T-cell (primary cell): ENCODE results near the gene SELP. TPM values are rescaled to one million over a fixed set of nuclear protein-coding genes. Genes with fewer than 3 reads are reported as not detected.

Experiments
- ATAC-seq, 4 experiments: fragments of 200-7000 bp in 3 of 4; fragments of 150-1000 bp in 1 of 4; cut with Tn5 transposase; replicated peaks in 1 of 4; 1 replicate in 3 of 4; 2 replicates in 1 of 4; pipeline ENCODE4 v1.10.0; 2021; ENCODE audit warnings: moderate library complexity in 3 of 4, mild to moderate bottlenecking in 2 of 4, moderate number of reproducible peaks in 1 of 4
- CTCF ChIA-PET, 2 donors: fragments of 300-600 bp; sonication (Branson Sonifier 250); formaldehyde crosslinking; loops; one replicate each; lab custom pipeline; 2022; ENCODE audit warnings: antibody characterized with exemption in 2 of 2; lab: Charles Lee
- POLR2A ChIA-PET, 2 donors: fragments of 300-600 bp; sonication (Branson Sonifier 250); formaldehyde crosslinking; loops; one replicate each; lab custom pipeline; 2022; ENCODE audit warnings: antibody characterized with exemption in 2 of 2; lab: Charles Lee
- DNase-seq, 35 experiments: peaks; one replicate each; pipeline versions ENCODE4 v3.0.0 to v3.0.0-alpha.2; 2013 to 2023
- H3K27ac ChIP-seq: one replicate; pipeline ENCODE4 v1.5.1; 2013; ENCODE audit warnings: low read length
- H3K27me3 ChIP-seq, 2 experiments: replicated peaks in 1 of 2; 1 replicate in 1 of 2; 2 replicates in 1 of 2; pipeline versions ENCODE4 v1.6.1 to v1.7.0; 2013; ENCODE audit warnings: low read length in 1 of 2, mixed read lengths in 1 of 2; ENCODE audit not compliant: control insufficient read depth in 2 of 2, insufficient read depth in 2 of 2; ENCODE audit errors: extremely low read depth in 1 of 2
- H3K36me3 ChIP-seq, 2 donors: 1 replicate in 1 of 2; 2 replicates in 1 of 2; pipeline versions ENCODE4 v1.6.1 to v1.7.0; 2013; ENCODE audit warnings: low read length in 1 of 2; ENCODE audit not compliant: control insufficient read depth in 2 of 2, insufficient read depth in 1 of 2; ENCODE audit errors: extremely low read depth in 1 of 2
- H3K4me1 ChIP-seq, 2 experiments: 1 replicate in 1 of 2; 2 replicates in 1 of 2; pipeline versions ENCODE4 v1.6.1 to v1.7.0; 2013; ENCODE audit warnings: low read length in 2 of 2, mixed read lengths in 1 of 2; ENCODE audit not compliant: insufficient read depth in 2 of 2, control insufficient read depth in 1 of 2; ENCODE audit errors: extremely low read depth in 1 of 2
- H3K4me3 ChIP-seq, 2 donors: 1 replicate in 1 of 2; 2 replicates in 1 of 2; pipeline versions ENCODE4 v1.5.1 to v1.7.0; 2013; ENCODE audit warnings: mild to moderate bottlenecking in 2 of 2, low read length in 1 of 2, moderate library complexity in 1 of 2; ENCODE audit not compliant: control insufficient read depth in 1 of 2; ENCODE audit errors: extremely low read depth in 1 of 2
- H3K9me3 ChIP-seq: 2 replicates; pipeline ENCODE4 v1.7.0; 2013
- H3K27ac Mint-ChIP-seq, 2 donors: one replicate each; pipeline ENCODE4 v1.8.0; 2020 to 2021; ENCODE audit warnings: mild to moderate bottlenecking in 2 of 2, mixed read lengths in 2 of 2
- H3K27me3 Mint-ChIP-seq, 2 donors: one replicate each; pipeline ENCODE4 v1.8.0; 2021 to 2022; ENCODE audit warnings: mixed read lengths in 2 of 2
- H3K36me3 Mint-ChIP-seq: one replicate; pipeline ENCODE4 v1.8.0; 2021; ENCODE audit warnings: mixed read lengths
- H3K4me1 Mint-ChIP-seq, 3 donors: one replicate each; pipeline ENCODE4 v1.8.0; 2020 to 2022; ENCODE audit warnings: mixed read lengths in 3 of 3, mild to moderate bottlenecking in 1 of 3
- H3K4me3 Mint-ChIP-seq, 3 donors: one replicate each; pipeline ENCODE4 v1.8.0; 2020 to 2022; ENCODE audit warnings: mild to moderate bottlenecking in 3 of 3, mixed read lengths in 3 of 3, moderate library complexity in 3 of 3
- H3K9me3 Mint-ChIP-seq, 3 donors: one replicate each; pipeline ENCODE4 v1.8.0; 2020 to 2022; ENCODE audit warnings: mixed read lengths in 3 of 3
- WGBS: methylation state at CpG from one replicate; pipeline ENCODE4 v1.1.5; 2013; ENCODE audit warnings: missing lambda C conversion rate; ENCODE audit not compliant: insufficient coverage; 5-methylcytosine and 5-hydroxymethylcytosine counted together
- total RNA-seq, 35 experiments: library from RNA in 6 of 35; stranded (reverse) in 6 of 35; fragments of 120-200 nt in 1 of 35; gene quantifications; one replicate each; pipeline versions ENCODE4 v1.2.1 to v1.2.4 and lab custom pipeline; 2013 to 2026

Gene SELP
- total RNA-seq, 5 donors from 2014 or later (not counting 1 experiment from before 2014, with no cell fraction given): 1.3 to 3.4 (median 1.9) TPM

DNA sequence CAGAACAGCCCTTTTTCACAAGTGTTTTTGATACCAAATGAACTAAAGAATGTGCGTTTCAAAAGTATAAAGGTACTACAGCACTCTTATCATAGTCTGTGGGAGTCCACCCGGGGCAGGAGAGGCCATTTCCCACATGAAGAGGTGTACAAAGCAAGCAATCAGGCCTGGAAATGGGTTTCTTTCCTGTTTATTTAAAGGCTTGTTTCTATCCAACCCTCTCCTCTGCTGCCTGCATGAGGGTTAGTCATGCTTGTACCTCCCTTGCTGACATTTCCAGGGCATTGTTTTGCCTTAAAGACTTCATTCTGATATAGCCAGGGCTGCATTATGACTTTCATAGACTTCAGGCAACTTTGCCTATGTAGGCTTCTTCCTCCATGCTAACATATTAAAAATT lies 11.6 kb downstream of the SELP start:
- Mint-ChIP-seq H3K4me3 (no peak overlapping the region), H3K27me3 (no peaks in the 10 kb centered on the region), H3K9me3 (peaks cover 0 to 7% (median 0%) of the 10 kb centered on the region in 3 donors), H3K4me1 (peaks cover 24 to 53% (median 31%) of the 10 kb centered on the region in 3 donors), H3K36me3 (no peaks in the 10 kb centered on the region), H3K27ac (peak overlapping the region in 1 of 2 donors; percentile 3)
- H3K36me3 ChIP-seq: no peaks in the 10 kb centered on the region
- ATAC-seq (no peak), DNase-seq (no peak)
- ChIA-PET POLR2A (no interaction called here), CTCF (no interaction called here)
- WGBS: no CpG with 5 or more reads among the region's 2 CpGs
- no peaks in the 10 kb centered on the region for H3K27me3 ChIP-seq
- no peak overlapping the region for H3K4me3 ChIP-seq
- H3K4me1 ChIP-seq: peaks cover 3 to 13% of the 10 kb centered on the region in 2 experiments
- no peaks in the 10 kb centered on the region for H3K9me3 ChIP-seq
- no peak overlapping the region for H3K27ac ChIP-seq

DNA sequence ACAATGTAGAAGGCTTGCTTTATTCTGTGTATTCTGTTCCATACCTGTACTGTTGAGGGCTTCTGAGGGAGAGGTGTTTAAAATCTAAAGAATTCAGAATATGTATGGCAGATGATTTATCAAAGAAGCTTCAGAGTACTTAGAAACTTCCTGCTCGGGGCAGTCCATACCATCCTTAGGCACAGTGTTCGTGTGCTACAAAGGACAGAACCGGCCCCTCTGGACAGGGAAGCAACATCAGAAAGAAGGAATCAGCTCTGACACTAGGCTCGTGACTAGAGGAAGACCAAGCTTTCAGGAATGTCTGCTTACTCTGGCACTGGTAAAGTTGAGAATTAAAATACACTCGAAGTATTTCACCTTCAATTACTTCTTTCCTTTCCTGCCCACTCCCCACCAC lies 14.1 kb downstream of the SELP start:
- CTCF ChIA-PET: interaction anchor here in 1 of 2 donors (1.8 kb wide), 1 partner anchor 14 kb away, joined by 4 read pairs; no protein-coding TSS in a partner anchor
- ATAC-seq (no peak), DNase-seq (no peak)
- H3K27ac Mint-ChIP-seq: no peak overlapping the region
- H3K36me3 Mint-ChIP-seq: peaks cover 3% of the 10 kb centered on the region
- Histone ChIP-seq H3K4me1 (peaks cover 0 to 5% of the 10 kb centered on the region in 2 experiments), H3K27me3 (no peaks in the 10 kb centered on the region), H3K4me3 (no peak overlapping the region), H3K36me3 (no peaks in the 10 kb centered on the region), H3K9me3 (no peaks in the 10 kb centered on the region), H3K27ac (no peak overlapping the region)
- peaks cover 20 to 53% (median 24%) of the 10 kb centered on the region in 3 donors for H3K4me1 Mint-ChIP-seq
- H3K27me3 Mint-ChIP-seq: no peaks in the 10 kb centered on the region
- POLR2A ChIA-PET: no interaction called here
- 94% methylated on average over 3 of the region's 5 CpGs for WGBS
- no peak overlapping the region for H3K4me3 Mint-ChIP-seq
- peaks cover 0 to 4% (median 0%) of the 10 kb centered on the region in 3 donors for H3K9me3 Mint-ChIP-seq

DNA sequence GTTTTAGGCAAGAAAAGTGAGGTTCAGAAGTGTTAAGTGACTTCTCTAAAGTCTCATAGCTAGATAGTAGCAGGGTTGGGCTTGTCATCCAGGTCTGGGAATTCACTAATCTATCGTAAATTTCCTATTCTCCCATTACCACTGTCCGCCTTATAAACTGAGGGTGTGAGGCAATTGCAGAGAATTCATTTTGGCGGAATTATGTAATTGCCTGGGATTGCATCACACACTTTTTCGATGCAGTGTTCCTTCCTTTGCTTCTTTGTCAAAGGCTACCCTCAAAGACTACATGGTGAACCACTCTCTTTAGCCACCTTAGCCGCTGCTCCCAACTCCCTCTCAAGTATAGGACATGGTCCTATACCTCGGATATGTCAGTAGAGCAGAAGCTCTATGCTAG lies 19.1 kb downstream of the SELP start:
- ATAC-seq: no peak
- Histone ChIP-seq H3K4me1 (peaks cover 10% of the 10 kb centered on the region in 2 experiments), H3K4me3 (no peak overlapping the region), H3K27me3 (no peaks in the 10 kb centered on the region), H3K36me3 (no peaks in the 10 kb centered on the region), H3K27ac (no peak overlapping the region), H3K9me3 (no peaks in the 10 kb centered on the region)
- no peaks in the 10 kb centered on the region for H3K9me3 Mint-ChIP-seq
- no peak overlapping the region for H3K4me3 Mint-ChIP-seq
- CTCF ChIA-PET: interaction anchor here (1.4 to 2.7 kb wide), 3 partner anchors 9 to 14 kb away, joined by 3 to 11 read pairs (median 5); no protein-coding TSS in a partner anchor
- H3K27ac Mint-ChIP-seq: no peak overlapping the region
- POLR2A ChIA-PET: interaction anchor here in 1 of 2 donors (1.0 to 1.2 kb wide), 2 partner anchors 28 to 72 kb away, joined by 3 read pairs; no protein-coding TSS in a partner anchor
- no CpG with 5 or more reads among the region's 6 CpGs for WGBS
- H3K27me3 Mint-ChIP-seq: no peaks in the 10 kb centered on the region
- peaks cover 25 to 48% (median 40%) of the 10 kb centered on the region in 3 donors for H3K4me1 Mint-ChIP-seq
- no peak for DNase-seq
- H3K36me3 Mint-ChIP-seq: peaks cover 3% of the 10 kb centered on the region

DNA sequence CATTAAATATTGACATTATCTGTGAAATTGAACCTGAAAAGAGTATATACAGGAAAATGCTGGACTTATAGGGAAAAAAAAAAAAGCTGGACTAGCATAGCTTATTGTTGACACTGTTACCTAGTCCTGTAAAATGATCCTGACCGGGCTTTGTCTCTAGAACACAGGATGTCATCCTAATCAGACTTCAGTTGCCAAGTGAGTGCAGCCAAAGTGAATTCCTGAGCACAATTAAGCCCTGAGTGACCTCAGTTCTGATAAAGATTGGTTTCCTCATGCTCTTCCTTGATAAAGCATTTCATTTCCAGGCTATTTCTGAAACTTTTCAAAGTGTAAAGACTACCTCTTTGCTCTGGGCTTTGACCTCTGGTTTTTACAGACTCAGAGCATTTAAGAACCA lies 19.8 kb downstream of the SELP start:
- H3K27ac ChIP-seq: no peak overlapping the region
- H3K4me3 Mint-ChIP-seq: no peak overlapping the region

DNA sequence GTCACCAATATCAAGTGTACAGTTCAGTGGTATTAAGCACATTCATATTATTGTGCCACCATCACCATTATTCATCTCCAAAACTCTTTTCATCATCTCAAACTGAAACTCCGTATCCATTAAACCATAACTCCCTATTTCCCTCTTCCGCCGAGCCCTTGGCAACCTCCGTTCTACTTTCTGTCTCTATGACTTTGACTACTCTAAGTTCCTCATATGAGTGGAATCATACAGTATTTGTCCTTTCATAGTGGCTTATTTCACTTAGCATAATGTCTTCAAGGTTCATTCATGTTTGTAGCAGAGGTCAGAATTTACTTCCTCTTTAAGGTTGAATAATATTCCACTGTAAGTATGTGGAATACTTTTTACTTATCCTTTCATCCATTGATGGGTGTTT lies 21.7 kb downstream of the SELP start:
- 100% methylated on average over 1 of the region's 4 CpGs for WGBS
- Mint-ChIP-seq H3K4me1 (peaks cover 42 to 56% (median 53%) of the 10 kb centered on the region in 3 donors), H3K27ac (no peak overlapping the region), H3K27me3 (no peaks in the 10 kb centered on the region), H3K36me3 (peaks cover 3% of the 10 kb centered on the region), H3K4me3 (no peak overlapping the region), H3K9me3 (no peaks in the 10 kb centered on the region)
- ChIA-PET POLR2A (no interaction called here), CTCF (interaction anchor here (0.6 to 1.0 kb wide), 2 partner anchors 84 to 122 kb away, joined by 4 to 5 read pairs; no protein-coding TSS in a partner anchor)
- no peak for DNase-seq
- Histone ChIP-seq H3K27me3 (no peaks in the 10 kb centered on the region), H3K36me3 (no peaks in the 10 kb centered on the region), H3K9me3 (no peaks in the 10 kb centered on the region), H3K4me1 (peaks cover 27 to 28% of the 10 kb centered on the region in 2 experiments), H3K4me3 (no peak overlapping the region), H3K27ac (no peak overlapping the region)
- ATAC-seq: no peak

More for the DNA sequence above, 19.8 kb downstream of the SELP start:
- Mint-ChIP-seq H3K4me1 (peaks cover 26 to 48% (median 41%) of the 10 kb centered on the region in 3 donors), H3K27me3 (no peaks in the 10 kb centered on the region), H3K9me3 (no peaks in the 10 kb centered on the region), H3K36me3 (peaks cover 3% of the 10 kb centered on the region), H3K27ac (no peak overlapping the region)
- H3K4me1 ChIP-seq: peaks cover 13 to 15% of the 10 kb centered on the region in 2 experiments
- no peaks in the 10 kb centered on the region for H3K36me3 ChIP-seq
- no peak for DNase-seq
- H3K9me3 ChIP-seq: no peaks in the 10 kb centered on the region
- ATAC-seq: no peak
- no peaks in the 10 kb centered on the region for H3K27me3 ChIP-seq
- no peak overlapping the region for H3K4me3 ChIP-seq
- ChIA-PET POLR2A (interaction anchor here (0.5 to 1.2 kb wide), 3 partner anchors 29 to 84 kb away, joined by 3 read pairs; no protein-coding TSS in a partner anchor), CTCF (interaction anchor here in 1 of 2 donors (0.6 to 1.4 kb wide), 2 partner anchors 13 to 1164 kb away, joined by 3 to 4 read pairs; no protein-coding TSS in a partner anchor)
- WGBS: 60% methylated on average over 1 of the region's 1 CpG

DNA sequence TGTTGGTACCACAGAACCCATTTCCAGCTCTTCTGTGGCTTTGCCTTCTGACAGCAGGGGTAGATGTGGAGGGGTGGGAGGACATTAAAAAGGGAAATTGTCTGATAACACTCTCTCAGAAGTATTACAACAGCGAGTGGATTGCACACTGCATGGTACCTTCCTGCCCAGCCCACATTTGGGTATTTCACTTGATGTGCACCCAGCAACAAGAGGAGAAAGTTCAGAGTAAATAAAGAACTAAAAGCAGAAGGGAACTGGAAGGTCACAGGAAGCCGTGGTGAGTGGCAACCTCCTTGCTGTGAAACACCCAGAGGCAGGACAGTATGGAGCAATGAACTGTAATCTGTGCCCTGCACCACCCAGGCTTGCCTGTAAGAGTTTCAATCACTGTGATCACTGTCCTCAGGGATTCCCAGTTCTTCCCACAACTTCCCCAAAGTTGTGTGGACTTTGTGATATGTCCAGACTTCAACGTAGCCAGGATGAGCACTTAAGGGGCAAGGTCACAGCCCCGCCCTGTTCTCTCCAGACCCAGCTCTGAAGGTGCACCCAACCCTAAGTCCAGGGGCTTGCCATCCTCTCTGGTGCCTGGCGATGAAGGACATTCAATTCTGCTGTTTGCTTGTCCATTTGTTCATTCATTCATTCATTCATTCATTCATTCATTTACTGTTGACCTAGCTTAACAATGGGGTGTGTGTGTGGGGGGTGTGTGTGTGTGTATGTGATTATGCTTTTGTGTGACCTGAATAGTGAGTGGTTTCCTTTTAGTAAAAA lies 25.0 kb downstream of the SELP start:
- Histone ChIP-seq H3K27me3 (no peaks in the 10 kb centered on the region), H3K27ac (peak overlapping the region; percentile 75), H3K36me3 (no peaks in the 10 kb centered on the region), H3K4me3 (peak overlapping the region; percentile 4 to 10), H3K9me3 (no peaks in the 10 kb centered on the region), H3K4me1 (peaks cover 42 to 49% of the 10 kb centered on the region in 2 experiments)
- H3K36me3 Mint-ChIP-seq: no peaks in the 10 kb centered on the region
- H3K27ac Mint-ChIP-seq: peak overlapping the region; percentile 83 to 90
- ATAC-seq (peak; percentile 88 to 93 (median 88)), DNase-seq (peak; percentile 26 to 88 (median 63))
- no peaks in the 10 kb centered on the region for H3K9me3 Mint-ChIP-seq
- H3K4me3 Mint-ChIP-seq: peak overlapping the region; percentile 1 to 58 (median 50)
- 44% methylated on average over 3 of the region's 5 CpGs for WGBS
- H3K4me1 Mint-ChIP-seq: peaks cover 63 to 75% (median 70%) of the 10 kb centered on the region in 3 donors
- CTCF ChIA-PET: interaction anchor here (0.7 to 1.4 kb wide), 4 partner anchors 19 to 107 kb away, joined by 4 to 7 read pairs (median 5); partner anchors contain the start of gene F5 (in 1 of the 2)
- POLR2A ChIA-PET: interaction anchor here in 1 of 2 donors (0.6 to 0.7 kb wide), 2 partner anchors 24 to 122 kb away, joined by 3 read pairs; no protein-coding TSS in a partner anchor
- H3K27me3 Mint-ChIP-seq: no peaks in the 10 kb centered on the region
